H1 (cell line): Measurements from ENCODE around the gene CELF1. TPM values are rescaled to one million over a fixed set of nuclear protein-coding genes. Genes with fewer than 3 reads are reported as not detected.

ENCODE experiments used
- CTCF ChIA-PET: fragments of 300-600 bp; sonication (Branson Sonifier 250); formaldehyde crosslinking; loops from one replicate; lab custom pipeline; 2021; ENCODE audit not compliant: partially characterized antibody; lab: Charles Lee
- POLR2A ChIA-PET: fragments of 300-600 bp; sonication (Branson Sonifier 250); formaldehyde crosslinking; loops from one replicate; lab custom pipeline; 2021; ENCODE audit warnings: inconsistent platforms; ENCODE audit not compliant: partially characterized antibody; lab: Charles Lee
- DNase-seq, 2 experiments: peaks; one replicate each; pipeline versions ENCODE4 v3.0.0 to v3.0.0-alpha.2; 2010 to 2022; ENCODE audit warnings: low spot score in 2 of 2, low read depth in 1 of 2, mixed read lengths in 1 of 2
- FAIRE-seq: peaks from 2 replicates; lab custom pipeline; 2011; peaks lifted over from hg19 to GRCh38; lab: Jason Lieb, UNC
- H2AFZ ChIP-seq: 2 replicates; pipeline ENCODE4 v1.8.1; 2012; ENCODE audit warnings: low read length, inconsistent platforms
- H2AK5ac ChIP-seq: 2 replicates; pipeline ENCODE4 v1.6.1; 2013; ENCODE audit warnings: low read depth, low read length
- H2BK120ac ChIP-seq: replicated peaks from 2 replicates; pipeline ENCODE3; 2013; ENCODE audit warnings: low read depth, low read length, inconsistent platforms
- H2BK12ac ChIP-seq: 2 replicates; pipeline ENCODE4 v1.6.1; 2013; ENCODE audit warnings: low read depth, low read length
- H2BK15ac ChIP-seq: 2 replicates; pipeline ENCODE4 v1.6.1; 2013; ENCODE audit warnings: low read length
- H2BK20ac ChIP-seq: 2 replicates; pipeline ENCODE4 v1.6.1; 2013; ENCODE audit warnings: low read length
- H2BK5ac ChIP-seq: 2 replicates; pipeline ENCODE4 v1.6.1; 2013; ENCODE audit warnings: low read depth, low read length
- H3K14ac ChIP-seq: 2 replicates; pipeline ENCODE4 v1.6.1; 2013; ENCODE audit warnings: inconsistent platforms; ENCODE audit not compliant: insufficient read length
- H3K18ac ChIP-seq: 2 replicates; pipeline ENCODE4 v1.6.1; 2013; ENCODE audit warnings: low read length; ENCODE audit errors: extremely low read depth
- H3K23ac ChIP-seq: 2 replicates; pipeline ENCODE4 v1.6.1; 2013; ENCODE audit warnings: inconsistent platforms; ENCODE audit not compliant: insufficient read length
- H3K23me2 ChIP-seq: 2 replicates; pipeline ENCODE4 v1.6.1; 2013; ENCODE audit warnings: low read depth, low read length
- H3K27ac ChIP-seq: 2 replicates; pipeline ENCODE4 v1.6.1; 2011; ENCODE audit warnings: low read depth, low read length, inconsistent platforms
- H3K27me3 ChIP-seq, 4 experiments: replicated peaks in 1 of 4; 1 replicate in 1 of 4; 2 replicates in 3 of 4; pipeline versions ENCODE4 v1.6.1 to v1.8.1; 2011 to 2013; ENCODE audit warnings: low read length in 3 of 4, mild to moderate bottlenecking in 3 of 4, inconsistent platforms in 2 of 4, mixed read lengths in 2 of 4, moderate library complexity in 1 of 4; ENCODE audit not compliant: control insufficient read depth in 3 of 4, insufficient read depth in 3 of 4; ENCODE audit errors: extremely low read depth in 1 of 4
- H3K36me3 ChIP-seq, 4 experiments: 2 replicates each; pipeline versions ENCODE4 v1.6.1 to v1.8.1; 2011 to 2013; ENCODE audit warnings: mild to moderate bottlenecking in 4 of 4, low read length in 3 of 4, moderate library complexity in 2 of 4, control low read depth in 1 of 4, inconsistent platforms in 1 of 4; ENCODE audit not compliant: insufficient read depth in 4 of 4, control insufficient read depth in 2 of 4
- H3K4ac ChIP-seq: replicated peaks from 2 replicates; pipeline ENCODE3; 2013; ENCODE audit warnings: low read length, low read depth, mixed read lengths, inconsistent platforms; ENCODE audit not compliant: insufficient read length
- H3K4me1 ChIP-seq, 4 experiments: replicated peaks in 1 of 4; 1 replicate in 1 of 4; 2 replicates in 3 of 4; pipeline versions ENCODE4 v1.6.1 to v1.8.1; 2011 to 2013; ENCODE audit warnings: low read length in 3 of 4, inconsistent platforms in 2 of 4, mixed read lengths in 1 of 4; ENCODE audit not compliant: insufficient read depth in 4 of 4, control insufficient read depth in 3 of 4
- H3K4me2 ChIP-seq, 2 experiments: 2 replicates each; pipeline versions ENCODE4 v1.6.1 to v1.8.1; 2011 to 2013; ENCODE audit warnings: low read depth in 2 of 2, low read length in 2 of 2, control low read depth in 1 of 2, inconsistent platforms in 1 of 2, mild to moderate bottlenecking in 1 of 2; ENCODE audit not compliant: insufficient read depth in 1 of 2
- H3K4me3 ChIP-seq, 4 experiments: fragments of 200-600, 300-600 bp in 1 of 4; sonication (generic), shearing (Covaris generic), sonication (Bioruptor Twin) in 1 of 4; 2 replicates each; pipeline versions ENCODE4 v1.5.1 to v1.8.1; 2011 to 2016; ENCODE audit warnings: low read length in 4 of 4, low read depth in 3 of 4, control low read depth in 2 of 4, inconsistent platforms in 2 of 4, mild to moderate bottlenecking in 2 of 4, mixed read lengths in 1 of 4, moderate library complexity in 1 of 4; ENCODE audit not compliant: insufficient read depth in 2 of 4; ENCODE audit errors: extremely low read depth in 1 of 4
- H3K56ac ChIP-seq: replicated peaks from 2 replicates; pipeline ENCODE3; 2013; ENCODE audit warnings: low read depth, mild to moderate bottlenecking, mixed read lengths, low read length, inconsistent platforms; ENCODE audit not compliant: insufficient read length
- H3K79me1 ChIP-seq: 2 replicates; pipeline ENCODE4 v1.6.1; 2013; ENCODE audit warnings: low read depth, low read length, control low read depth
- H3K79me2 ChIP-seq, 2 experiments: 2 replicates each; pipeline versions ENCODE4 v1.6.1 to v1.8.1; 2012 to 2013; ENCODE audit warnings: low read length in 2 of 2, mild to moderate bottlenecking in 2 of 2, inconsistent platforms in 1 of 2; ENCODE audit not compliant: insufficient read depth in 2 of 2, control insufficient read depth in 1 of 2
- H3K9ac ChIP-seq, 4 experiments: replicated peaks in 1 of 4; 1 replicate in 1 of 4; 2 replicates in 3 of 4; pipeline versions ENCODE4 v1.6.1 to v1.8.1; 2011 to 2013; ENCODE audit warnings: low read depth in 3 of 4, low read length in 3 of 4, control low read depth in 2 of 4, mild to moderate bottlenecking in 2 of 4, moderate library complexity in 2 of 4, inconsistent platforms in 1 of 4; ENCODE audit errors: extremely low read depth in 1 of 4
- H3K9me3 ChIP-seq, 2 experiments: 2 replicates each; pipeline versions ENCODE4 v1.6.1 to v1.8.1; 2012 to 2013; ENCODE audit warnings: mild to moderate bottlenecking in 2 of 2, moderate library complexity in 2 of 2, control low read depth in 1 of 2, inconsistent platforms in 1 of 2, low read depth in 1 of 2, low read length in 1 of 2, mixed read lengths in 1 of 2; ENCODE audit not compliant: insufficient read depth in 2 of 2
- H4K20me1 ChIP-seq, 2 experiments: replicated peaks in 1 of 2; 2 replicates each; pipeline versions ENCODE3 to v1.8.1; 2011 to 2013; ENCODE audit warnings: inconsistent platforms in 2 of 2, low read length in 2 of 2, mild to moderate bottlenecking in 1 of 2; ENCODE audit not compliant: insufficient read depth in 2 of 2, control insufficient read depth in 1 of 2
- H4K5ac ChIP-seq: 2 replicates; pipeline ENCODE4 v1.6.1; 2013; ENCODE audit warnings: low read length, low read depth, mixed read lengths, inconsistent platforms; ENCODE audit not compliant: insufficient read length
- H4K8ac ChIP-seq: 2 replicates; pipeline ENCODE4 v1.8.0; 2013; ENCODE audit warnings: mild to moderate bottlenecking, moderate library complexity, low read length, inconsistent platforms; ENCODE audit not compliant: insufficient read depth; ENCODE audit errors: extremely low read depth
- H4K91ac ChIP-seq: replicated peaks from 2 replicates; pipeline ENCODE3; 2013; ENCODE audit warnings: low read length, mixed read lengths, inconsistent platforms; ENCODE audit not compliant: insufficient read length
- ASH2L ChIP-seq: fragments of 200-600, 300-600 bp; sonication (generic); IDR thresholded peaks from one replicate; pipeline ENCODE4 v1.7.1; 2017; ENCODE audit warnings: low read length
- GABPA ChIP-seq: IDR thresholded peaks from 2 replicates; pipeline ENCODE4 v1.6.1; 2011; ENCODE audit warnings: mild to moderate bottlenecking, low read length, moderate library complexity, borderline replicate concordance; ENCODE audit not compliant: insufficient read depth
- KDM5A ChIP-seq: fragments of 200-600 bp; IDR thresholded peaks from 2 replicates; pipeline ENCODE4 v1.7.1; 2012; ENCODE audit warnings: mild to moderate bottlenecking, low read length, inconsistent platforms, mixed read lengths
- NANOG ChIP-seq: IDR thresholded peaks from 2 replicates; pipeline ENCODE4 v1.6.1; 2011; ENCODE audit warnings: low read length, low read depth, mild to moderate bottlenecking, inconsistent platforms; ENCODE audit not compliant: insufficient read depth, poor library complexity, severe bottlenecking
- POLR2A ChIP-seq, 2 experiments: IDR thresholded peaks; 1 replicate in 1 of 2; 2 replicates in 1 of 2; pipeline ENCODE4 v1.6.1; 2011; ENCODE audit warnings: low read depth in 2 of 2, low read length in 2 of 2, mild to moderate bottlenecking in 2 of 2; ENCODE audit errors: control extremely low read depth in 1 of 2
- RAD21 ChIP-seq, 2 experiments: IDR thresholded peaks in 1 of 2; conservative IDR thresholded peaks in 1 of 2; 2 replicates each; pipeline ENCODE4 v1.6.1; 2011; ENCODE audit warnings: low read depth in 2 of 2, low read length in 2 of 2, improper control_type of control experiment in 1 of 2, inconsistent platforms in 1 of 2, mild to moderate bottlenecking in 1 of 2, moderate library complexity in 1 of 2
- SP4 ChIP-seq: IDR thresholded peaks from 2 replicates; pipeline ENCODE4 v1.6.1; 2012; ENCODE audit warnings: low read length, inconsistent platforms
- TCF12 ChIP-seq: IDR thresholded peaks from 2 replicates; pipeline ENCODE4 v1.6.1; 2011; ENCODE audit warnings: low read depth, mild to moderate bottlenecking, low read length
- WGBS, 2 experiments: shearing (Covaris generic) in 1 of 2; methylation state at CpG; one replicate each; pipeline versions ENCODE4 v1.1.6 to v1.1.7; 2013 to 2015; ENCODE audit warnings: low lambda C conversion rate in 2 of 2, mixed read lengths in 2 of 2, inconsistent platforms in 1 of 2, low coverage in 1 of 2, missing lambda C conversion rate in 1 of 2; ENCODE audit not compliant: insufficient replicate concordance in 2 of 2, insufficient coverage in 1 of 2, insufficient read length in 1 of 2; ENCODE audit errors: extremely low coverage in 1 of 2, missing lambda C conversion rate in 1 of 2; 5-methylcytosine and 5-hydroxymethylcytosine counted together
- polyA plus RNA-seq, 7 experiments: library from polyadenylated mRNA; depleted of rRNA in 3 of 7; stranded (reverse) in 5 of 7; unstranded in 2 of 7; fragments of >200 nt in 5 of 7; fragments of 200-250 nt in 2 of 7; gene quantifications; 1 replicate in 5 of 7; 2 replicates in 1 of 7; 4 replicates in 1 of 7; pipeline versions ENCODE4 v1.2.1 to v1.2.3, GENCODE V29; 2011 to 2013; ENCODE audit warnings: missing spikeins in 2 of 7, mixed read lengths in 2 of 7
- total RNA-seq: library from RNA; stranded (reverse); fragmentation: NEBNext Ultra II Directional; extraction: Animal tissue kit (Norgen Biotek cat#: 25700); gene quantifications from 2 replicates; pipeline ENCODE4 v1.2.1, GENCODE V29; 2021

CELF1 gene
- total and polyA plus RNA-seq, 2 of the 8 experiments (the other 6 are each of a cell fraction or from before 2014, with no cell fraction given): 131 to 197 TPM

DNA sequence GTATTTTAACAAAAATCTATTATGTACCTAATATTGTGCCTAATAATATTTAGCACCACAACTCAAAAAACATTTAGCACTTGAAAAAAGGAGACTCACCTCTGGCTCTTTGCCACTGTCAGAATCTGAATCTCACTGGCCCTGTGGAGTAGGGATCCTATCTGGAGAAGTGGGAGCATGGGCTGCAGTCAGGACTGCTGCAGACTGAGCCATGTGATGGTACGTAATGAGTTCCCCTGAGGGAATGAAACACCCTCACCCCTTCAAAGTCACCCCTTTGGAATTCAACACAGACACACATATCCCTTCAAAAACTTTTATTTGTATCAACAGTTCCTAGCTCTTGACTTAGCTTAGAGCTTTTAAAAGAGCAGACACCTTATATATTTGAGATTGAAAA is 19.0 kb upstream of the CELF1 start:
- Histone ChIP-seq H3K56ac (no peak overlapping the region), H4K91ac (no peak overlapping the region), H4K8ac (no peak overlapping the region), H3K23me2 (no peaks in the 10 kb centered on the region), H3K4ac (no peak overlapping the region), H2BK15ac (no peak overlapping the region), H2BK5ac (no peak overlapping the region), H3K27ac (no peak overlapping the region), H3K9me3 (no peaks in the 10 kb centered on the region), H3K14ac (no peak overlapping the region), H3K4me3 (no peak overlapping the region), H3K36me3 (peaks cover 11 to 44% (median 23%) of the 10 kb centered on the region in 4 experiments), H3K18ac (no peak overlapping the region), H3K27me3 (no peaks in the 10 kb centered on the region), H3K4me1 (no peaks in the 10 kb centered on the region), H4K5ac (no peak overlapping the region), H3K9ac (no peak overlapping the region), H3K79me1 (peaks cover 8% of the 10 kb centered on the region; the same call in 1 of the 2 replicates), H3K4me2 (no peak overlapping the region), H3K23ac (no peak overlapping the region), H2AFZ (no peak overlapping the region), H3K79me2 (peaks cover 0 to 9% of the 10 kb centered on the region in 2 experiments; a peak in 2 of 4 replicates), H2BK20ac (no peak overlapping the region), H2BK120ac (no peak overlapping the region), H2AK5ac (no peak overlapping the region), H2BK12ac (no peak overlapping the region), H4K20me1 (peaks cover 0 to 8% of the 10 kb centered on the region in 2 experiments)
- DNase-seq: no peak
- 86% methylated on average over 1 of the region's 1 CpG; no CpG with 5 or more reads in 1 of the 2 experiments for WGBS, 2 experiments
- CTCF ChIA-PET: interaction anchor here (2.0 kb wide), 1 partner anchor 45 kb away, joined by 5 read pairs; no protein-coding TSS in a partner anchor
- no peak for FAIRE-seq
- POLR2A ChIA-PET: interaction anchor here (1.1 to 1.5 kb wide), 5 partner anchors 9 to 49 kb away, joined by 3 to 8 read pairs (median 4); partner anchors contain the start of gene CELF1
- TF ChIP-seq ASH2L: no peak
- no peak for TF ChIP-seq POLR2A (IDR thresholded peaks at IDR 0.05; ENCODE audit: control extremely low read depth in 1 of 2, low read depth in 2 of 2, low read length in 2 of 2)
- TF ChIP-seq NANOG: no peak
- TF ChIP-seq TCF12: no peak
- TF ChIP-seq RAD21 (IDR thresholded peaks at IDR 0.05 in 1 of 2, conservative IDR thresholded peaks at IDR 0.05 in 1 of 2; ENCODE audit: low read depth in 2 of 2, low read length in 2 of 2): no peak
- TF ChIP-seq SP4: no peak
- no peak for TF ChIP-seq GABPA
- no peak for TF ChIP-seq KDM5A
